Endothelial cell of umbilical vein (primary cell): ENCODE data around the gene TK2. TPM values are rescaled to one million over a fixed set of nuclear protein-coding genes. Genes with fewer than 3 reads are reported as not detected.
A peak's percentile ranks its signal among the peaks of the same experiment; 100 is the strongest.

Experiments
- BruUV-seq: library from RNA; stranded (reverse); fragments of 400-500 nt; replicated peaks from 2 replicates; lab custom pipeline; 2021; lab: Mats Ljungman, UMichigan
- CTCF ChIA-PET: fragments of 300-600, 350-600 bp; sonication (Branson Sonifier 250); formaldehyde crosslinking; loops from one replicate; lab custom pipeline; 2021; ENCODE audit warnings: antibody characterized with exemption, inconsistent platforms; lab: Charles Lee
- POLR2A ChIA-PET: fragments of 300-600, 350-600 bp; sonication (Branson Sonifier 250); formaldehyde crosslinking; loops from one replicate; lab custom pipeline; 2021; ENCODE audit warnings: antibody characterized with exemption, inconsistent platforms; lab: Charles Lee
- DNase-seq: peaks from one replicate; pipeline ENCODE4 v3.0.0-alpha.2; 2011; ENCODE audit warnings: low read depth, low spot score
- FAIRE-seq: peaks from 2 replicates; lab custom pipeline; 2011; peaks lifted over from hg19 to GRCh38; lab: Jason Lieb, UNC
- H2AFZ ChIP-seq: 2 replicates; pipeline ENCODE4 v1.6.0; 2012; ENCODE audit warnings: low read depth, low read length, control low read depth, inconsistent platforms
- H3K27ac ChIP-seq: 2 replicates; pipeline ENCODE4 v1.5.1; 2011; ENCODE audit warnings: low read depth, mild to moderate bottlenecking, control low read depth, low read length, moderate library complexity; ENCODE audit not compliant: insufficient read depth
- H3K27me3 ChIP-seq, 2 experiments: 2 replicates each; pipeline versions ENCODE4 v1.6.0 to v1.6.1; 2011; ENCODE audit warnings: low read length in 2 of 2, mixed read lengths in 1 of 2; ENCODE audit not compliant: control insufficient read depth in 2 of 2, insufficient read depth in 2 of 2
- H3K36me3 ChIP-seq, 2 experiments: 2 replicates in 1 of 2; 3 replicates in 1 of 2; pipeline ENCODE4 v1.5.1; 2011; ENCODE audit warnings: low read length in 2 of 2, mild to moderate bottlenecking in 1 of 2, moderate library complexity in 1 of 2; ENCODE audit not compliant: control insufficient read depth in 2 of 2, insufficient read depth in 2 of 2; ENCODE audit errors: extremely low read depth in 1 of 2
- H3K4me1 ChIP-seq: 3 replicates; pipeline ENCODE4 v1.5.1; 2011; ENCODE audit warnings: mild to moderate bottlenecking, low read length; ENCODE audit not compliant: control insufficient read depth, insufficient read depth; ENCODE audit errors: extremely low read depth
- H3K4me2 ChIP-seq: 2 replicates; pipeline ENCODE4 v1.6.1; 2011; ENCODE audit warnings: low read length, control low read depth, mixed read lengths; ENCODE audit not compliant: insufficient read depth
- H3K4me3 ChIP-seq, 3 experiments: fragments of 200-600 bp in 1 of 3; sonication (generic), shearing (Covaris generic) in 1 of 3; replicated peaks in 1 of 3; 2 replicates each; pipeline ENCODE4 v1.5.1; 2011 to 2016; ENCODE audit warnings: control low read depth in 3 of 3, low read length in 3 of 3, mild to moderate bottlenecking in 2 of 3, inconsistent platforms in 1 of 3, low read depth in 1 of 3, moderate library complexity in 1 of 3; ENCODE audit not compliant: insufficient read depth in 1 of 3
- H3K79me2 ChIP-seq: 2 replicates; pipeline ENCODE4 v1.6.0; 2012; ENCODE audit warnings: low read length, inconsistent platforms; ENCODE audit not compliant: control insufficient read depth, insufficient read depth
- H3K9ac ChIP-seq: replicated peaks from 2 replicates; pipeline ENCODE3; 2011; ENCODE audit warnings: low read length, control low read depth; ENCODE audit not compliant: insufficient read depth; ENCODE audit errors: extremely low read depth
- H3K9me1 ChIP-seq: replicated peaks from 3 replicates; pipeline ENCODE4 v1.6.0; 2011; ENCODE audit warnings: mild to moderate bottlenecking, low read length; ENCODE audit not compliant: control insufficient read depth, insufficient read depth; ENCODE audit errors: extremely low read depth
- H3K9me3 ChIP-seq: replicated peaks from 2 replicates; pipeline ENCODE4 v1.5.1; 2012; ENCODE audit warnings: low read length, inconsistent platforms; ENCODE audit not compliant: control insufficient read depth, insufficient read depth
- H4K20me1 ChIP-seq: replicated peaks from 2 replicates; pipeline ENCODE3; 2011; ENCODE audit warnings: mild to moderate bottlenecking, low read length; ENCODE audit not compliant: control insufficient read depth, insufficient read depth; ENCODE audit errors: extremely low read depth
- CTCF ChIP-seq, 2 donors: IDR thresholded peaks; 1 replicate in 1 of 2; 2 replicates in 1 of 2; pipeline ENCODE4 v1.5.1; 2011; ENCODE audit warnings: low read length in 2 of 2, mild to moderate bottlenecking in 2 of 2, moderate library complexity in 2 of 2, control low read depth in 1 of 2, inconsistent platforms in 1 of 2, low read depth in 1 of 2; ENCODE audit not compliant: insufficient read depth in 1 of 2; ENCODE audit errors: extremely low read depth in 1 of 2
- FOS ChIP-seq: IDR thresholded peaks from 2 replicates; pipeline ENCODE4 v1.6.1; 2011; ENCODE audit warnings: mild to moderate bottlenecking, low read length, moderate library complexity, borderline replicate concordance; ENCODE audit not compliant: insufficient read depth
- GATA2 ChIP-seq: IDR thresholded peaks from 2 replicates; pipeline ENCODE4 v1.7.0; 2011; ENCODE audit warnings: low read depth, mild to moderate bottlenecking, moderate library complexity, mixed read lengths, low read length; ENCODE audit not compliant: insufficient read length, insufficient read depth
- MYC ChIP-seq: IDR thresholded peaks from one replicate; pipeline ENCODE4 v1.6.1; 2011; ENCODE audit warnings: mild to moderate bottlenecking, low read depth, low read length
- POLR2AphosphoS5 ChIP-seq: IDR thresholded peaks from 2 replicates; pipeline ENCODE4 v1.6.1; 2012; ENCODE audit warnings: low read depth, mild to moderate bottlenecking, control low read depth, low read length, moderate library complexity; ENCODE audit not compliant: insufficient read depth
- dilution Hi-C: fragments of 300-500 bp; cut with MboI; formaldehyde crosslinking; loops from one replicate; pipeline ENCODE4 v1.15.0; 2019; ENCODE audit warnings: low sequenced_read_pairs; ENCODE audit not compliant: extremely low pct_ligation_motif_present
- intact Hi-C: fragments of 100-400 bp; cut with micrococcal nuclease; formaldehyde crosslinking; loops from one replicate; pipeline ENCODE4 v1.10.0; 2022
- polyA plus RNA-seq, 4 experiments: library from polyadenylated mRNA; depleted of rRNA in 3 of 4; stranded (reverse) in 3 of 4; unstranded in 1 of 4; fragments of >200 nt; gene quantifications; 2 replicates each; pipeline versions ENCODE4 v1.2.1 to v1.2.3, GENCODE V29; 2011 to 2012; ENCODE audit warnings: missing spikeins in 1 of 4
- total RNA-seq: library from RNA; stranded (reverse); gene quantifications from 2 replicates; pipeline ENCODE4 v1.2.3, GENCODE V29; 2021

The TK2 gene
- total and polyA plus RNA-seq, 2 donors (not counting 3 experiments of a cell fraction or from before 2014, with no cell fraction given) = 12.1 to 25.2 TPM

GRCh38 chr16:66563574-66564334 lies 13.8 kb upstream of the TK2 start:
- DNase-seq = no peak
- H3K4me1 ChIP-seq = peaks cover 27% of the 10 kb centered on the region
- no peaks in the 10 kb centered on the region for H3K27me3 ChIP-seq
- peaks cover 26% of the 10 kb centered on the region for H3K79me2 ChIP-seq
- H3K4me2 ChIP-seq = no peak overlapping the region
- no peaks in the 10 kb centered on the region for H4K20me1 ChIP-seq
- TF ChIP-seq CTCF (IDR thresholded peaks at IDR 0.05; ENCODE audit: extremely low read depth in 1 of 2, insufficient read depth in 1 of 2, low read depth in 1 of 2, low read length in 2 of 2) (no peak), POLR2AphosphoS5 (no peak), GATA2 (no peak), FOS (no peak), MYC (no peak)
- BruUV-seq = no TSS peak
- FAIRE-seq = no peak
- H3K4me3 ChIP-seq = no peak overlapping the region
- peak overlapping the region; percentile 82 for H3K27ac ChIP-seq
- H3K9me1 ChIP-seq = no peaks in the 10 kb centered on the region
- H3K36me3 ChIP-seq = peaks cover 4 to 19% of the 10 kb centered on the region in 2 experiments
- H2AFZ ChIP-seq = no peak overlapping the region
- CTCF ChIA-PET = interaction anchor here (0.9 to 3.1 kb wide), 14 partner anchors 9 to 55 kb away, joined by 3 to 15 read pairs (median 4); partner anchors contain the start of gene CKLF
- POLR2A ChIA-PET = no interaction called here
- dilution Hi-C loops (no loop called here), intact Hi-C loops (loop anchor here (1.0 kb wide), 1 partner anchor 42 kb away; no protein-coding TSS in a partner anchor)
- H3K9me3 ChIP-seq = no peaks in the 10 kb centered on the region
- no peak overlapping the region for H3K9ac ChIP-seq
